NCI-H82 treated with DMSO at 0.1 percent for 48 hours (cell line): ENCODE measurements around the gene C2orf49.

Experiments
- DNase-seq: peaks from one replicate; lab custom pipeline; 2025; ENCODE audit not compliant: unreplicated experiment; lab: John Stamatoyannopoulos, UW

Gene C2orf49

GRCh38 chr2:105381101-105381668 lies 43.8 kb downstream of the C2orf49 start:
- DNase-seq, result no peak

GRCh38 chr2:105382177-105382576 lies 44.8 kb downstream of the C2orf49 start:
- no peak for DNase-seq

- DNase-seq, result no peak
Measured at GRCh38 chr2:105383432-105384166, 46.3 kb downstream of the C2orf49 start.

- no peak for DNase-seq
Measured at GRCh38 chr2:105384216-105384615, 46.9 kb downstream of the C2orf49 start.

- no peak for DNase-seq
Measured at GRCh38 chr2:105384861-105385260, 47.5 kb downstream of the C2orf49 start.

- no peak for DNase-seq
Measured at GRCh38 chr2:105385731-105386540, 48.6 kb downstream of the C2orf49 start.

- no peak for DNase-seq
Measured at GRCh38 chr2:105387225-105387624, 49.9 kb downstream of the C2orf49 start.

GRCh38 chr2:105388971-105389381 lies 51.6 kb downstream of the C2orf49 start:
- no peak for DNase-seq

- DNase-seq, result no peak
Measured at GRCh38 chr2:105390454-105390853, 53.1 kb downstream of the C2orf49 start.

GRCh38 chr2:105391058-105391627 lies 53.8 kb downstream of the C2orf49 start:
- no peak for DNase-seq

GRCh38 chr2:105391763-105392662 lies 54.7 kb downstream of the C2orf49 start:
- no peak for DNase-seq

GRCh38 chr2:105393373-105394055 lies 56.2 kb downstream of the C2orf49 start:
- DNase-seq, result no peak

- no peak for DNase-seq
Measured at GRCh38 chr2:105394951-105395611, 57.7 kb downstream of the C2orf49 start.

GRCh38 chr2:105395691-105396090 lies 58.4 kb downstream of the C2orf49 start:
- DNase-seq, result no peak

GRCh38 chr2:105396254-105397024 lies 59.1 kb downstream of the C2orf49 start:
- DNase-seq, result no peak

GRCh38 chr2:105397025-105397722 lies 59.8 kb downstream of the C2orf49 start:
- no peak for DNase-seq

GRCh38 chr2:105397953-105398335 lies 60.6 kb downstream of the C2orf49 start:
- peak; percentile 8 for DNase-seq
